HG03097 (cell line): ENCODE measurements around the gene CD52.
A peak's percentile ranks its signal among the peaks of the same experiment; 100 is the strongest.
"Not testable (repeated sequence)": the region's sequence is repeated elsewhere in the genome, so short reads cannot be mapped to it uniquely, and the experiment has no call there.

Source experiments
- ATAC-seq: cut with Tn5 transposase; IDR thresholded peaks from one replicate; pipeline ENCODE4 v1.9.1; 2021; ENCODE audit not compliant: unreplicated experiment, low FRiP score

Gene CD52

GRCh38 chr1:26297057-26297790 lies 20.5 kb upstream of the CD52 start:
- no peak for ATAC-seq

DNA sequence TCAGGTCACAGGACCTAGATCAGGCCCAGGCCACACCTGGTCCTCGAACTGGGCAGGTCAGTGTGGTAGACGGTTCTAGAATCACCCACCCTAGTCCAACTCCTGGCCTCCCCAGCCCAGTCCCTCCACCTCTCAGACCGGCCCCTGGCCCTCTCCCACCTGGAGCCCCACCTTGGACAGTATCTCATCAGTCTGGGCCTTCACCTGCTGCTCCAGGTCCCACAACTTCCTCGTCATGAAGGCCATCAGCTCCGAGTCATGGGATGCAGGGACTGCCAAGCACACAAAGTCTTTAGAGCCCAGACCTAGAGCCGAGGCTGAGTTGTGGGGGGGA lies 20.0 kb upstream of the CD52 start:
- ATAC-seq = no peak

DNA sequence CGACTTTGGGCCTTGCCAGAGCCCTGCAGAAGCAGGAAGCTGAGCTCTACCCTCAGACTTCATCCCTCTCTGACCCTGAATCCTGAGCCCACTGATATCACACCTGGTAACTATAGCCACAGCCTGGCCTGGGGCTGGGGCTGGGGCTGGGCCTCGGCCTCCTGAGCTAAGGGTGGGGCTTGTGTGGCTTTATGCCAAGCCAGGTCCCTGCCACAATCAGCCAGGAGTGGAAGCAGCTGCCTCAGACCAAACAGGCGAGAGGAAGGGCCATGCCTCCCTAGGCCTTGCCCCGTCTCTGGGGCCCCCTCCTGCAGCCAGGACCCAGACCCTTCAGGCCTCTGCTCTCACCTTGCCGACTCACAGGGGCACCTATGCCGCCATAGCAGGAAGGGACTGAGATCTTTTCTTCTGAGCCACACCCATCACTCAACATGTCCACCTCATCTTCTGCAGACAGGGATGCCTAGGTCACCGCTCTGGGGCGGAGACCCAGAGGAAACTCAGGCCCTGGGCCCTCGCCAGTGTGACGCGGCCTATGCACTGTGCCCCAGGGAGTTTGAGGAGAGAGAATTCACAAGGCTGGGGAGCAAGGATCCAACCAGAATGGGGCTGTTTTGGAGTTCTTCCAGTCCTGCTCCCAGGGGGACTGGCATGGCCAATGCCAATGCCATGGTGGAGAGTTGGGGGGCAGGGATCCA lies 17.0 kb upstream of the CD52 start:
- ATAC-seq = no peak

- no peak for ATAC-seq
These were observed 14.9 kb upstream of the CD52 start for GRCh38 chr1:26302733-26303405.

DNA sequence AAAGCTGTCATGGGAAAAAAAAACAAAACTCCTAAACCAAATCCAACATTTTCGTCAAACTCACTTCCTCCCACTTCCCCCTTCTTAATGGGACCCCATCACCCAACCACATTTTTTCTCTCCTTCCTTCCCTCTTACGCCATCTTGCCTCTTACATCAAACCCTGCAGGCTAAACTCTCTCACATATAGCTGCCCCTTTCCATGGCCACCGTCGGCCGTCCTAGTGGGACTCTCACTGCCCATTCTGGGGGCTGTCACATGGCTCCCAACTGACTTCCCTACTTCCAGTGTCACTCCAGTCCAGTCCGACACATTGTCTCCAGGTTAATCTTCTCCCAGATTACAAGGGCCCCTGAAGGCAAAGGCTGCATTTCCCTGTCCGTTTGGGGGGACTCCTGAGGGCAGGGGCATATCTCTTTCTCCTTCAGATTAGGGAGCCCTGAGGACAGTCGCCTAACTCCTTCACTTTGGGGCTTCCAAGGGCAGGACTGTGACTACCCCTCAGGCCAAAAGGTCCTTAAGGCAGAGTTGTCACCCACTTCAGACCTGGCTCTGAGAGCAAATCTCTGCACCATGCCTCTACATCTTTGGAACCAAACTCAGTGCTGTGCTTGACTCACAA lies 12.0 kb upstream of the CD52 start:
- peak; percentile 10 for ATAC-seq

DNA sequence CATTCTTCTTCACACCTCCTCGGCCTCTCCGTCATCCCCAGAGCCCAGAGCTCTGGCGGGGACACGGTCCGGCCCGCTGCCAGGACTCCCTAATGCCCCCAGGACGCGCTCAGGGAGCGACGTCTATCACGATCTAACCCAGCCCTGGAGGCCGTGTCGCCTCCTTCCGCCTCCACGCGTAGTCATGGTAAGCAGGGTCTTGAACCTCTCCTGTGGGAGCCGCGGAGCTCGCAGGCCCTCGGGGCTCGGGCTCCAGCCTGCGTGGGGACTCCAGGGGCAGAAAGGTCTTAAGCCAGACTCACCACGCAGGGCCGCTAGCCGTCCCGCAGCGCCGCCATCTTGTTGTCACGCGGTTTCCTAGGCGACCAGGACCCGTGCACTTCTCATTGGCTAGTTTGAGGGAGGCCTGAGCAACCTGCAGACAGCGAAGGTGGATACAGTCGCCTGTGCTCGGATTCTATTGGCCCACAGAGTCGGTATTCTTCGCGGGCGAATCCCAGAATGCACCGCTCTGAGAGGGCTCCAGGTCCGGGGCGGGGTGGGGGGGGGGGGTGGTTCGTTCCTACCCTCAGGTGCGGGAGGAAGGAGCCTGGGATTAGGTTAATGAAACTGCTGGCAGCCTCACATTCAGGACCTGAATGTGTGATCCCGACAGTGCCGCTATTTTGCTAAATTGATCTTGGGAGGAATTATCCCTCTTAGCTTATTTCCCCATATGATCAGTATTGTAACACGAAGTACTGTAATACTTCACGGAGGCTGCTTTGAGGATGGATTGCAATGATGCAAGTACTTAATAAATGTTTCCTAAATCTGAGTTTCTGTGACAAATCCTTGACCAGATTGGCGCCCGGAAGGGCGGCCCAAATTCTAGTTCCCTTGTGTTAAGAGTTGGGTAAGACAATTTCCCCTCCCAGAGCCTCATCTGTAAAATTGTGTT lies 11.2 kb upstream of the CD52 start, which contains the start of gene UBXN11:
Gene UBXN11 (minus strand): TSS at position 347 of the 940 bp plus-strand sequence. CDS start 3,753 bp downstream, outside the sequence.
- peak; percentile 95 for ATAC-seq

DNA sequence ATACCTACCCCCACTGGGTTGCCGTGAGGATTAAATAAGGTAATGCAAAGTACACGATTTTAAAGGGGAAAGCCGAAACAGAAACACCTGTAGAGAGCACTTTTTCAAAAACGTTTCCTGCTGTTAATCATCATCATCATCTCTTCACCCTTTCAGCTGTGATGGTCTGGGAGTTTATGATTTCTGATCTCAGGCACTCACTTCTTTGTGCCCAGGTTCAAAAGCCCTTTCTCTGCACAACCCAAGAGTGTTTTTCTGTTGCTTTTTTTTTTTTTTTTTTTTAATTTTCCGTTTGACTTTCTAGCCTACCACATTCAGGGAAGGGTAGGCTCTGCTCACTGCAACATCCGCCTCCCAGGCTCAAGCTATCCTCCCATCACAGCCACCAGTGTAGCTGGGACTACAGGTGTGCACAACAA lies 10.4 kb upstream of the CD52 start:
- peak; percentile 11 for ATAC-seq

DNA sequence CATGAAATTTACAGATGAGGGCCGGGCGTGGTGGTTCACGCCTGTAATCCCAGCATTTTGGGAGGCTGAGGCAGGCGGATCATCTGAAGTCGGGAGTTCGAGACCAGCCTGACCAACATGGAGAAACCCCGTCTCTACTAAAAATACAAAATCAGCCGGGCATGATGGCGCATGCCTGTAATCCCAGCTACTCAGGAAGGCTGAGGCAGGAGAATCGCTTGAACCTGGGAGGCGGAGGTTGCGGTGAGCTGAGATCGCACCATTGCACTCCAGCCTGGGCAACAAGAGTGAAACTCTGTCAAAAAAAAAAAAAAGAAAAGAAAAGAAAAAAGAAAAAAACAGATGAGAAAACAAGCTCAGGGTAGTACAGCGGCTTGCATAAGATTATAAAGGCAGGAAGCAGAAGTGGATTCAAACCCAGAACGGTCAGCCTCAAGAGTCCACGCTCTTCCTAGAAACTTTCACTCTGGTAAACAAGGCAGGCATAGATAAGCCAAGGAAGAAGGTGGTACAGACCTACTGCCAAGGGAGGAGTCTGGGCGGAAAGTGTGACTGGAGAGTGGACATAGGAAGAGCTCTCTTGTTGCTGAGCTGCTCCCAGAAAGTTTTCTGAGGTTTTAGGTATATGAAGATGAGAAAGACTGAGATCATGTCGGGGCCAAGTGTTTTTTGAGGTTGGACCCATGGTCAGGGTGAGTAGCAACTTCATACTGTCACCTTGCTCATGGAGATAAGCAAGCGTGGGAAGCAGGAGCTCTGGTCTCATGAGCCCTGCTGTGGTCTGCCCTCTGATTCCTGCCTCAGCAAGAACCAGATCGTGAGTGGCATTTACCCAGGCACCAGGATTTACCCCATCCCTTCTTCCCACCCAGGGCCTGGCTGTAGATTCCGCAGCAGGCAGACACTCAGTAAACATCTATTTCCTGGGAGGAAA lies 9.5 kb upstream of the CD52 start:
- ATAC-seq = not testable (repeated sequence)

- no peak for ATAC-seq
These were observed 3.3 kb upstream of the CD52 start for GRCh38 chr1:26314501-26314900.

- no peak for ATAC-seq
These were observed 1.6 kb upstream of the CD52 start for GRCh38 chr1:26315874-26316850.

- no peak for ATAC-seq
These were observed 612 bp upstream of the CD52 start for GRCh38 chr1:26317146-26317545.

GRCh38 chr1:26318338-26319064 lies 743 bp downstream of the CD52 start:
- no peak for ATAC-seq

DNA sequence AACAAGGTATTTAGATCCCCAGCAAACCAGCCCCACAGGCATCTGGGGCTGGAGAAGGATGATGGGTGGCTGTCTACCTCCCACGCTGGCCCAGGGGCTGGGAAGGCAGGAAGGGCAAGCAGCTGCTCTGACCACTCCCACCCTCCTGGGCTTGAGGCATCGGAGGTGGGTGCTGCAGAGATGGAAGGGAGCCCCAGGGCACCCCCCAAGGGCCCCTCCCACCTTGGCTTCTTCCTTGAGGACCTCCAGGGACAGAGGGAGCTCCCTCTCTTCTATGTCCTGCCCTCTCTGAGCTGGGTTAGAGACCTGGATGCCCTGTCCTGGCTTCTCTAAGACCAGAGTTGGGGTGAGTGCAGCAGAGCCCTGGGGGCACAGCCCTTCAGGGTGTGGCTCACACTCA lies 3.1 kb downstream of the CD52 start:
- ATAC-seq = no peak

DNA sequence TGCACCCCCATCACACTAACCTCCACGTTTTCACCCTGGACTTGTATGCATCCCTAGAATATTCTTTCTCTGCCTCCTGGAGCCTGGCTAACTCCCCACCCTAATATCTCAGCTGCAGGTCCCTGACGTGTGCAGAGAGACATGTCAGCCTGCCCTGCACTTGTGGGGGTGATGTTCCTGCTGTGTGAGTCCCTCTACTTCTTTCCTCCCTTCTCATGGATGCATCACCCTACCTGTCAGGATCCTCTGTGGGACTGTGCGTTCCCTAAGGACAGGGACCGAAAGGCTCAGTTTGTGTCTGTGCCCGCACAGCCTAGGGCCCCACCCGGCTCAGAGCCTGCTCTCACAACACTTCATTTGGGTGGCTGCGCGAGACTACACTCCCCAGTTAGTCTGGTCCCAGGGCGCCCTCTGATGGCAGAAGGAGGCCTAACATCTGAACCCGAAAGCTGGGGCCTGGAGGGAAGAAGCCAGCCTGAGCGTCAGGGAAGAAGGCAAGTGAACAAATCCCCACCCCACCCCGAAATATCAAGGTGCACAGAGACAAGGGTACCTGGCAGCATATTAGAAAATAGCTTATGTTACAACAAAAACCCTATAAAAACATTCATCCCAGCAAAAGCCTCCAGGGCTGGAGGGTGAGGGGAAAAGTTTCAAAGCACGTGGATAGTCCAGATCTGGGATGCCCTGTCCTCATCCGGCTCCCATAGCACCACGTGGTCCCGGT lies 3.7 kb downstream of the CD52 start:
- ATAC-seq = no peak

DNA sequence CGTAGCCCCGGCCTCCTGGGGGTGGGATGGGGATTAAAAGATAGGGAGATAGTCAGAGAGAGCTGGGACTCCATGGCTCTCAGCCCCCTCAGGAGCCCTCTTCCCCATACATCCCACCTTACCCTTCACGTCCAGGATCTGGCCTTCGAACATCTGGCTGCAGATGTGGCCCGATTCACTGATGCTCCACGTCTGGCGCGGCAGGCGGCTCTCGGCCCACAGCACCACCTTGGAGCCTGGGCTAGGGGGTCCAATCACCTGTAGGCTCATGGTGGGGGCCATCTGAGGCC lies 4.2 kb downstream of the CD52 start:
- ATAC-seq = no peak

DNA sequence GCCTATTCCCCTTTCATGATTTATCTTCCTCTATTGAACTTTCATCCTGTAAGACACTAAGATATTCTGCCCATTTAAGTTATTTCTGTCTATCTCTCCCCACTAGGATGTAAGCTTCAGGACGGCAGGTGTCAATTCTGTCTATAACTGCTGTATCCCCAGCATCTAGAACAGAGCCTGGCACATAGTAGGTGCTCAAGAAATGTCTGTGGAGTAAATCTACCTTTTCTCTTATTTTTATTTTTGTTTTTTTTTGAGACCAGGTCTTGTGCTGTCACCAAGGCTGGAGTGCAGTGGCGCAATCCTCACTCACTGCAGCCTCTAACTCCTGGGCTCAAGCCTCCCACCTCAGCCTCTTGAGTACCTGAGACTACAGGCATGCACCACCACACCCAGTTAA lies 5.6 kb downstream of the CD52 start:
- no peak for ATAC-seq

- no peak for ATAC-seq
These were observed 6.8 kb downstream of the CD52 start for GRCh38 chr1:26324550-26324949.
